Activated T-cell treated with anti-CD3 and anti-CD28 coated beads, Interleukin-2, amount 50 U/mL, for 4 hours (primary cell): ENCODE measurements around the gene ADAM8. TPM values are rescaled to one million over a fixed set of nuclear protein-coding genes. Genes with fewer than 3 reads are reported as not detected.

Source experiments
- ATAC-seq, 2 donors: fragments of 200-7000 bp; cut with Tn5 transposase; one replicate each; pipeline ENCODE4 v1.10.0; 2021
- DNase-seq: peaks from one replicate; pipeline ENCODE4 v3.0.0-alpha.2; 2020
- H3K27me3 Mint-ChIP-seq: one replicate; pipeline ENCODE4 v1.8.0; 2021; ENCODE audit warnings: low read depth, mixed read lengths
- H3K36me3 Mint-ChIP-seq: one replicate; pipeline ENCODE4 v1.8.0; 2022; ENCODE audit warnings: mixed read lengths; ENCODE audit not compliant: insufficient read depth
- H3K4me1 Mint-ChIP-seq: one replicate; pipeline ENCODE4 v1.8.0; 2021; ENCODE audit warnings: low read depth, mixed read lengths
- H3K4me3 Mint-ChIP-seq: one replicate; pipeline ENCODE4 v1.8.0; 2021; ENCODE audit warnings: mild to moderate bottlenecking, moderate library complexity, mixed read lengths
- H3K9me3 Mint-ChIP-seq: one replicate; pipeline ENCODE4 v1.8.0; 2021; ENCODE audit warnings: mixed read lengths
- total RNA-seq, 3 donors: library from RNA; stranded (reverse); gene quantifications; one replicate each; pipeline ENCODE4 v1.2.1, GENCODE V29; 2021

The ADAM8 gene
- total RNA-seq, 3 donors from 2014 or later, result 62.8 to 72.7 (median 70.7) TPM

DNA sequence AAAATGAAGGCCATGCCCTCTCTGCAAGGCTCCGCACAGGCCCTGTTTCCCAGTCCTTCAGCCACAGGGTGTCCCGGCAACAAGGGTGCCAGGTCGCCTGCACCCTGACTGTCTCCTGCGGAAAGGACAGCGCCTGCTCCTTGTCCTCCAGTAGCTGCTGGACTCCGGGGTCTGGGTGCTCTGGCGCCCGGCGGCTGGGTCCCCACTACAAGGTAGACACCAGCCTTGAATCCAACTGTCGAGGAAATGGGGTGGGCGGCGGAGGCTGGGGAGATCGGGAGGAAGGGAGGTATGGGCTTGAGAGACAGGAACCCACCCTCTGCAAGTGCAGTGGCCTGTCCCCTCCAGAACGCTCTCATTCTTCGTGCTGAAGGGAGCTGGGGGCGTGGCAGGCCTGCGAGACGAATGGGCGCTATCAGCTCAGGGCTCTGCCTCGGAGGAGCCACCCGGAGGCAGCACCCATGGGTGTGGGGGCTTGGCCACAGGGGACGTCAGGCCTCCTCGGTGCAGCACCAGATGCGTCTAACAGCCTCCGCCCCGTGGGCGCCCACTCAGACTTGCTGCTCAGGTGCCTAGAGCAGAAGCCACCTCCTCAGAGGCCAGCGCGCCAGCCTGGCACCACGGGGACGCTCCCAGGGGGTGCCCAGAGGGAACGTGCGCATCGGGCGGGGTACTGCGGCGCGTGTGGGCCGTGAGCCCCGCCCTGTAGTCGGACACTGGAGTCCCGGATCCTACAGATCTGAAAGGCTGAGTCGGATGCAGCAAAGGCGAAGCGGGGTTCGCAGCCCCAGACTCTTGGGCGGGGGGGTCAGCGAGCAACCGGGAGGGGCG is 15.6 kb downstream of the ADAM8 start:
- Mint-ChIP-seq H3K9me3 (no peaks in the 10 kb centered on the region), H3K27me3 (no peaks in the 10 kb centered on the region), H3K4me3 (peak overlapping the region; percentile 79), H3K4me1 (peaks cover 70% of the 10 kb centered on the region), H3K36me3 (no peaks in the 10 kb centered on the region)
- ATAC-seq (peak; percentile 44 to 58), DNase-seq (peak; percentile 58)

DNA sequence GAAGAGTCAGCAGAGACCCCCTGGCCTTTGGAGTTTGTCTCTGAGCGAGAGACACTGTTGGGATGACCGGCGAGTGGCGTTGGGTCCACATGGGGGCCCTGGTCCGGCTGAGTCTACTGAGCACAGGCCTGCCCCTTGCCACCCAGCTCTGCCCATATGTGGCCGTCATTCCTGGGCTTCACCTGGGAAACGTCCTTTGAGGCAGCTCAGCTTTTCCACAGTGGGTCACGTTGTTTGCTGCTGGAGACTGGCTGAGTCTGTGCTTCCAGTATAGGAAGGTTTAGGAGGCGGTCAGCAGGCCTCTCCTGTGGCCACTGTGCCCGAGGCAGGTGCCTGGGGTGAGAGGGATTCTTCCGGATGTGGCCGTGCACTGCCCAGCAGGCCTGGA is 17.1 kb downstream of the ADAM8 start:
- no peak for ATAC-seq
- no peaks in the 10 kb centered on the region for H3K27me3 Mint-ChIP-seq
- no peaks in the 10 kb centered on the region for H3K36me3 Mint-ChIP-seq
- peak overlapping the region; percentile 43 for H3K4me3 Mint-ChIP-seq
- H3K9me3 Mint-ChIP-seq, result no peaks in the 10 kb centered on the region
- no peak for DNase-seq
- H3K4me1 Mint-ChIP-seq, result peaks cover 61% of the 10 kb centered on the region

DNA sequence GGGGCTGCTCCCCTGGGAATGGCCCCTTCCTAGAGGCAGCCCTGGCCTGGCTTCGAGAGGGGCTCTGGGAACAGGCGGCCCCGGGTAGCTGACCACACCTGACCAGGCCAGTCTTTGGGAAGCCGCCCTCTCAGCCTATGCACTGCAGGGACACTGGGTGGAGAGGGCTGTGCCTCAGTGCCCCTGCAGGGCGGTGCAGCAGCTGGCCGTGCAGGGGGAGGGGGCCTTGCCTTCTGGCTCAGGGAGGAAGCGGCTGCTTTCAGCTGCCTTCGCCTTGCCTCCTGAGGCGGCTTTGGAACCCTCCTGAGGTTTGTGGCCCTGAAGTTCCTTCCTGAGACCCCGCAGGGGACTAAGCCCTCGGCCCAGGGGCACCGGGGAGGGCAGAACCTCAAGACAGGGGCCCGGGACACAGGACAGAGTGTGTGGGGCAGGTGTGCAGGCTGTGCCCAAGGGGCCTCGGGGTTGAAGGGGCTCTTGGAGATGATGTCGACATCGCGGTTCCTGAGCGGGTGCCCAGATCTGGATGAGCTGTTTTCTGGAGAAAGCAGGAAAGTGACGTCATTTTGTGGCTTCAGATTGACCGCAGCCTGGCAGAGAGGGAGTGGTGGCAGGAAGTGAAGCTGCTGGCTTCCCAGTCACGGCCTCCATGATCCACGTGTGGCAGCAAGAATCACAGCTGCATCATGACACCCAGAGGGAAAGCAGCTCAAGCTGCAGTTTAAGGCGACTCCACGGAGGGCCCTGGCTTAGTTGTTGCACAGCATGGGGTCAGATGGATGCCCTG is 17.7 kb downstream of the ADAM8 start:
- peak; percentile 73 for ATAC-seq
- Mint-ChIP-seq H3K4me1 (peaks cover 55% of the 10 kb centered on the region), H3K9me3 (no peaks in the 10 kb centered on the region), H3K27me3 (no peaks in the 10 kb centered on the region), H3K36me3 (no peaks in the 10 kb centered on the region), H3K4me3 (peak overlapping the region; percentile 43)
- peak; percentile 86 for DNase-seq

DNA sequence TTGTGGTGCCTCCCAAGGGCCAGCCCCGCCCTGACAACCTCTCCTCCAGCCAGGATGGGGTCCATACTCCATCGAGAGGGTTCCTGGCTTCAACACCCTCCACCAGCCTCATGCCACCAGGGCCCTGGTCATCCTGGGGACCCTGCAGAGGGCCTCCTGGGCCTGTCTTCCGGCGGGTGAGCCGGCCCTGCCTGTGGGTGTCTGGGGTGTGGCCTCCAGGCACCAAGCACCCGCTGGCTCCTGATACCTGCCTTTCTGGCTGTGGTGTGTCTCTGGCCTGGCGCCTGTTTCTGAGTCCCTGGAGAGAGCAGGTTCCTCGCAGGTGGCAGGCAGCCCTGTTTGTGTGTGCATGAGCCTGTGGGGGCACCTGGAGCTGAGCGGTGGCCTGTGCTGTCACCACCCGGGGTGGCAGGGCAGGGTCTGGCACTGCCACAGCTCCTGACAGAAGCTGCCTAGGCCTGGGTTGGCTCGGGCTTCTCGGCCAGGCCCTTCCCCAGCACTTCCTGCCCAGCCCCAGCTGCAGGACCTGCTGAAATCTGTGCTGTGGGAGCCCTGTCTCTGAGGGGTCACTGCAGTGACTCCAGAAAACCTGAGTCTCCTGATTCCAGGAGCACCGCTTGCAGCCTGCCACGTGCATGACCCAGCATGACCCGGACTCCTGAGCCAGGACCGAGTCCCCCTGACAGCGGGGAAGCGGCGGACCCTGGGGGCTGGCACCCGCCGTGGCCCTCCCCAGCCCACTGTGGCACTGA is 18.4 kb downstream of the ADAM8 start:
- Mint-ChIP-seq H3K4me1 (peaks cover 48% of the 10 kb centered on the region), H3K9me3 (no peaks in the 10 kb centered on the region), H3K4me3 (no peak overlapping the region), H3K27me3 (no peaks in the 10 kb centered on the region), H3K36me3 (no peaks in the 10 kb centered on the region)
- ATAC-seq (no peak), DNase-seq (no peak)

DNA sequence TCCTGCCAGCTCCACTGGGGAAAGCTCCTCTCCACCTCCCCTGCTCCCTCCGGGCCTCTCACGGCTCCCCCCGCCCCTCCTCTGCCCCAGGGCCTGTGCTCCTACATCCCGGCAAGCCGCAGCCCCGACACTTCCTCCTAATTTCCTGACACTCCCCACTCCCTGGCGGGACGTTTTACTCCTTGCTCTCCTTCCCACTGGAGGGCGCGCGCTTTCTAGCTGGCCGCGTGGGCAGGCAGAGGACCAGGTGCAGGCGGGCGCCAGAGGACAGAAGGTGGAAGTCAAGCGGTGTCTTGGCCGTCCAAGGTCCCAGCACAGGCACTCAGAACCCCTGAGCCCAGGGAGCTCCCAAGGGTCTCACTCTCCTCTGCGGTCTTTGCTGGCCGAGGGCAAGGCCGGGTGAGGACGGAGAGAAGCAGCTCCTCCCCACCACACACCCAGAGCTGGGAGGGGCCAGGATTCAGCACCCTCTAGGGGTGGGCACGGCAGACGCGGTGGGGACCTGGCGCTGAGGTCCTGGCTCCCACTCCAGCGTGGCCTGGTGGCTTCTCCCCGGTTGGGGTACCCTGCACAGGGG is 19.1 kb downstream of the ADAM8 start:
- ATAC-seq (no peak), DNase-seq (no peak)
- Mint-ChIP-seq H3K36me3 (no peaks in the 10 kb centered on the region), H3K27me3 (no peaks in the 10 kb centered on the region), H3K4me1 (peaks cover 42% of the 10 kb centered on the region), H3K4me3 (no peak overlapping the region), H3K9me3 (no peaks in the 10 kb centered on the region)

DNA sequence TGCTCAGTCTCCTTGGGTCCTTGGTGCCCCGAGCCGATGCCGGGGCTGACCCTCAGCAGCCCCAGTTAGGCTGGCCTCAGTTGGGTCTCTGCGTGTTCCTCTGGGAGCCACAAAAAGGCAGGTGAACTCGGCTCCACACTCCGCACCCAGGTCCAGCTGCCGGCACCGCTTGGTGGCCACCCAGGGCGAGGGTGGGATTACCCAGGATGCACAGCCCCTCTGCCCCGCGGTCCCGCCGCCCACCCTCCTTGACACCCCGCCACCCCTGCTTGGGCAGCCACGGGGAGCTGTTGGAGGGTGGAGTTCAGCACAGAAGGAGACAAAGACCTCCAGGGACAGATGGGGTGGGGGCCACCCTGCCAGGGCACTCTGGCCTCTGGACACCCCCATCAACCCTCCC is 21.3 kb downstream of the ADAM8 start:
- DNase-seq (no peak), ATAC-seq (no peak)
- H3K4me1 Mint-ChIP-seq, result peaks cover 29% of the 10 kb centered on the region
- H3K4me3 Mint-ChIP-seq, result no peak overlapping the region
- peaks cover 2% of the 10 kb centered on the region for H3K27me3 Mint-ChIP-seq
- no peaks in the 10 kb centered on the region for H3K9me3 Mint-ChIP-seq
- no peaks in the 10 kb centered on the region for H3K36me3 Mint-ChIP-seq

DNA sequence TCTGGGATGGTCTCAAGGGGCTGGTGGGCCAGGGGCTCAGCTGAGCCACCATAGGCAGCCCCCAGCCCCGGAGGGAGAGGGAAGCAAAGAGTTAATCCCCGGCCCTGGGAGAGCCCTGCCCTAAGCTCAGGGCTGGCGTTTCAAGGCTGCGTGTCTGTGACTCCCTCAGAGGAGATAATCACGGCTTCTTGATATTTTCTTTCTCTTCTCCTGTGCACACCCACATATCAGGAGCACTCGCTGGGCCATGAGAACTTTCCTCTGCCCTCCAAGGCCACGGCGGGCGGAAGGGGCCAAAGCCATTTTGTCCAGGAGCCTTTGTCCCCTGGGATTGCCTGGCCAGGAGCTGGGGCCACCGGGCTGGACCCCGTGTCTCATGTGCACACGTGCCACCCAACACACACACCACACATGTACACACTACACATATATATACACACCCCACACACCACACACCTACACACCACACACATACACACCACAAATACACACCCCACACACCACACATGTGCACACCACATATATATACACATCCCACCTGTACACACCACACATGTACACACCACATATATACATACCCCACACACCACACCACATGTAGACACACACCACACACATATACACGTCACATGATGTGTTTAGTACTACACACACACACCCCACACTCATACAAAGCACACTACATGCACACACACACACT is 22.1 kb downstream of the ADAM8 start:
- DNase-seq (no peak), ATAC-seq (no peak)
- peaks cover 22% of the 10 kb centered on the region for H3K4me1 Mint-ChIP-seq
- no peaks in the 10 kb centered on the region for H3K9me3 Mint-ChIP-seq
- no peak overlapping the region for H3K4me3 Mint-ChIP-seq
- peaks cover 3% of the 10 kb centered on the region for H3K27me3 Mint-ChIP-seq
- no peaks in the 10 kb centered on the region for H3K36me3 Mint-ChIP-seq

DNA sequence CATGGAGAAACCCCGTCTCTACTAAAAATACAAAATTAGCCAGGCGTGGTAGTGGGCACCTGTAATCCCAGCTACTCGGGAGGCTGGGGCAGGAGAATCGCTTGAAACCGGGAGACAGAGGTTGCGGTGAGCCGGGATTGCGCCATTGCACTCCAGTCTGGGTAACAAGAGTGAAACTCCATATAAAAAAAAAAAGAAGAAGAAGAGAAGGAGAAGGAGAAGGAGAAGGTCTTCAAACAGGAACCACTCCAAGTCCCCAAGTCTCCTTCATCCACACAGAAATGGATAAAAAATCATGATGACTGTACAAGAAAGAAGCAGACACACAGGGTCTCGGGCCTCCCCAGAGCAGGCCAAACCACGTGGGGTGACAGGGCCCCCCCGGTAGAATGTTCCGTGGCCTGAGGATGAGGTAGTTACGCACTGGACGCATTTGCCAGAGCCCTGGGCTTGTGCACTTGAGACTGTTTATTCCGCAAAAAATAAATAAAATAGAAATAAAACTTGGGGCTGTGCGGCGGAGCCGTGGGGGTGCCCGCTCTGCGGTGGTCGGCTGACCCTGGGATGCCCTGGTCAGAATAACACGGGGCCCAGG is 23.2 kb downstream of the ADAM8 start:
- Mint-ChIP-seq H3K27me3 (peaks cover 3% of the 10 kb centered on the region), H3K4me3 (no peak overlapping the region), H3K9me3 (no peaks in the 10 kb centered on the region), H3K4me1 (peaks cover 14% of the 10 kb centered on the region), H3K36me3 (no peaks in the 10 kb centered on the region)
- DNase-seq, result no peak
- no peak for ATAC-seq

DNA sequence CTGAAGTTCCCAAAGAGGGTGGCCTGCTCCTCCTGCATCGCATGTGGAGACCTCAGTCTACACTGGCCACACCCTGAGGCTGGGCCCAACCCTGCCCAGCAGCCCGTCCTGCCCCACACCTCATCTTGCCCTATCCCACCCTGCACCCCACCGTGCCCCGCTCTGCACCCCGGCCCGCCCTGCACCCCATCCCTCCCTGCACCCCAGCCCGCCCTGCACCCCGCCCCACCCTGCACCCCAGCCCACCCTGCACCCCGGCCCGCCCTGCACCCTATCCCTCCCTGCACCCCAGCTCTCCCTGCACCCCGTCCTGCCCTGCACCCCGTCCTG is 24.5 kb downstream of the ADAM8 start:
- ATAC-seq (no peak), DNase-seq (no peak)
- Mint-ChIP-seq H3K4me1 (peaks cover 2% of the 10 kb centered on the region), H3K36me3 (no peaks in the 10 kb centered on the region), H3K4me3 (no peak overlapping the region), H3K27me3 (peaks cover 4% of the 10 kb centered on the region), H3K9me3 (no peaks in the 10 kb centered on the region)

DNA sequence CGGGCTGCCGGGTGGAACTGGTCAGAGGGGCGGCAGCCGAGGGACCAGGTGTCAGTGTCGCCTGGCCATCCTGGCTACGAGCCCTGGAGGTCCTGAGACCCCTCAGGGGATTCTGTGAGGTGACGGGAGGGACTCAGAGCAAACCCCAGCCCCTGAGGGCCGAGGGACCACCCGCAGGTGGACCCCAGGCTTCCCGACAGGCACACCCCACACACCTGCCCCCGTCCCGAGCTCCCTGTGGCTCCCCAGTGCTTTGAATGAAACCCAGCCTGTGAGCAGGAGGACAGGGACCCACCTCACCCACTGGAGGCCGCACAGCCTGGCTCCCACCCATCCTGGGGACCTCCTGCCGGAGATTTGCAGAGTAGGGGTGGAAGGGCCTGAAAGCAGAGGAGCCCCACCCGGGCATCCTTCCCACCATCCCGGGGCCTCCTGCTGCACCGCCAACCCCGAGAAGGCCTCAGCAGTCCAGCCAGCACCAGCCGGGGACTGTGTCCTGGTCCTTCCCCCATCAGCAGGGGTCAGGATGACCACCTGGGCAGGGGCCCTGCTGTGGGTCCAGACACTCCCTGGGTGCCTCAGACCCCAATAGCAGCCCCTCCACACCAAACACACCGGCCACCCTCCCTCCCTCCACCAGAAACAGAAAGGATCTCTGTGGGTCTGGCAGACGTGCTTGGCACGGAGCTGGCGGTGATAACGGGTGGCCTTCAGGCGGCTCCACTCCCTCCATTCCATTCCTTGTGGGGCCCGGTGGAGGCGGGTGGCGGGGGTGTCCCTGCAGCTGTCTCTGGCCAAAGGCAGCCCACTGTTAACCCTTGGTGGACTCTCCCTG is 25.1 kb downstream of the ADAM8 start:
- Mint-ChIP-seq H3K27me3 (peaks cover 8% of the 10 kb centered on the region), H3K9me3 (no peaks in the 10 kb centered on the region), H3K4me1 (no peaks in the 10 kb centered on the region)

DNA sequence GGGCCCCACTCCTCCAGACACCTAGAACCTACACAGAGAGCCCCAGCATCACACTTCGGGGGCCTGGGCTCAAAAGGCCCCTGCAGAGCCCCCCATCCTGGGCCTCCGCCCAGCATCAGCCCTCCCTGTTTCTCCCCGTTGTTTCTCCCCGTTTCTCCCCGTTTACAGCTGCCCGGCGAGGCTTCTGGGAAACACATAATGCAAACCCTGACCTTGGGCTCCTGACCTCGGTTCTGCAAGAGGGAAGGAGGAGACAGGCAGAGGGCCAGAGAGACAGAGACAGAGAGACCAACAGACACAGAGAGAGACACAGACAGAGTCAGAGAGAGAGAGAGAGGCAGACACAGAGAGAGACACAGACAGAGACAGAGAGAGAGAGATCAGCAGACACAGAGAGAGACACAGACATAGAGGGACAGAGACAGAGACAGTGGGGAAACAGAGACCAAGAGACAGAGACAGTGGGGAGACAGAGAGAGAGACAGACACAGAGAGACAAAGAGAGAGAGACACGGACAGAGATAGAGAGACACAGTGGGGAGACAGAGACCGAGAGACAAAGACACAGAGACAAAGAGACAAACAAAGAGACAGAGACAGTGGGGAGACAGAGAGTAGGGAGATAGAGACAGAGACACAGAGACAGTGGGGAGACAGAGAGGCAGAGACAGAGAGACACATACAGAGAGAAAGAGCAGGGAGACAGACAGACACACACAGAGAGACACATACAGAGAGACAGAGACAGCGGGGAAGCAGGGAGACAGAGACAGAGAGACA is 26.5 kb downstream of the ADAM8 start:
- Mint-ChIP-seq H3K27me3 (peaks cover 11% of the 10 kb centered on the region), H3K9me3 (no peaks in the 10 kb centered on the region), H3K36me3 (no peaks in the 10 kb centered on the region), H3K4me1 (no peaks in the 10 kb centered on the region), H3K4me3 (no peak overlapping the region)
- no peak for ATAC-seq
- no peak for DNase-seq

More for the DNA sequence above, 25.1 kb downstream of the ADAM8 start:
- no peak for DNase-seq
- Mint-ChIP-seq H3K36me3 (no peaks in the 10 kb centered on the region), H3K4me3 (no peak overlapping the region)
- ATAC-seq, result no peak

DNA sequence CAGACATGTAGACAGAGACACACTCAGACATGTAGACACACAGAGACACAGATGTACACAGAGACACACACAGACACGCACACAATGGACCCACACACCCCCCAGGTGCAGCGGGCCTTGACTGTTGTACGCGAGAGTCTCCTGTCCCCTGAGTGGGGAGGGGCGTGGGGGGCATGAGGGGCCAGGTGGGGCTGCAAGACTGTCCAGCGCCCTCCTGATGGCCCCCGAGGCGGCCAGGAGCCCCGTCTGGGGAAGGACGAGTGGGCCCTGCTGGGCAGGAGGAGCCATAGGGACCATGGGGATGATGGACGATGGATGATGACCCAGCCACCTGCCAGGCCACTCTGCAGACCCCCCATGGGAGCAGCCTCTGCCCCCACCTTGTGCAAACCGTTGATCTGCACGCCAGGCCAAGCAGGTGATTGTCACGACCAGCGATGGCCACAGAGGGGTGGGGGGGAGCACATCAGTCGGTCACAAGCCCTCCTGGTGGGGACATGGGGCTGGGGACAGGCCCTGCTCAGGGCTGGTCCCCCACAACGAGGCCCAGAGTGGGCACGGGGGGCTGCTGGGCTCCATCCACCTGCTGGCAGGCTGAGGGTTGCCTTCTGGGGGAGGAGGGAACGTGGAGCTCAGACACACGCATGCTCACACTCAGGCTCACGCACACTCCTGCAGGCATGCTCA is 27.4 kb downstream of the ADAM8 start:
- no peak overlapping the region for H3K4me3 Mint-ChIP-seq
- H3K9me3 Mint-ChIP-seq, result no peaks in the 10 kb centered on the region
- no peak for ATAC-seq
- H3K36me3 Mint-ChIP-seq, result no peaks in the 10 kb centered on the region
- no peaks in the 10 kb centered on the region for H3K4me1 Mint-ChIP-seq
- DNase-seq, result no peak
- peaks cover 11% of the 10 kb centered on the region for H3K27me3 Mint-ChIP-seq
